ENCODE data around the gene PHAX.
"Not testable (repeated sequence)": the region's sequence is repeated elsewhere in the genome, so short reads cannot be mapped to it uniquely, and the experiment has no call there.

The PHAX gene

DNA sequence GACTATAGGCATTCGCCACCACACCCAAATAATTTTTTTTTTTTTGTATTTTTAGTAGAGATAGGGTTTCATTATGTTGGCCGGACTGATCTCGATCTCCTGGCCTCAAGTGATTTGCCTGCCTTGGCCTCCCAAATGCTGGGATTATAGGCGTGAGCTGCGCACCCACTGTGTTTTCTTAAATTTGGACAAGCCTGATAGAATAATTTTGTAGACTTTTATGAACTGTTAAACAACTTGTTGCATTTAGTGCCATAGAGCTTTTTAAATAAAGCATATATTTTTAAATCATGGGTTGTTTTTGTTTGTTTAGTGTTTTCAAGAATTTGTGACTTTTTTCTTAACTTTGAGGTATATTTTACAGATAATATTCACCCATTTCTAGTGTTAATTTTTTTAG is 4.8 kb downstream of the PHAX start:
- DNase-seq: no peak

DNA sequence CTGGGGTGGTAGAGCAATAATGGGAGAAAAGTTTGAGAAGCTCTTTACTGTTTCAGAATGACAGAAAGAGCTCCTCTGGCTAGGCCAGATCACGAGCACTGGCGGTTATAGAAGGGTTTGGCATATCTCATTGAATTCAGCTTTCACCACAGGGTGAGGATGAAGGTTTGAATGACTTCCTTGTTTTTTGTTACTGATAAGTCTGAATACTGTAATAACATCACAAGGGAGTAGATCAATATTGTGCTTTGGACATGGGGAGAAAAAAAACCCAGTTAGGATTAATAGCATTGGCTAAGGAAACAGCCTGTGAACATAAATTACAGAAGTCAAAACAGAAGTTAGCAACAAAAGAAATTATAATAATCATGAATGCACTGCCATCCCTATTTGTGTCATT is 9.4 kb downstream of the PHAX start:
- DNase-seq: no peak

GRCh38 chr5:126610616-126611015 is 9.9 kb downstream of the PHAX start:
- no peak for DNase-seq

GRCh38 chr5:126613941-126614592 is 13.3 kb downstream of the PHAX start:
- DNase-seq: no peak

DNA sequence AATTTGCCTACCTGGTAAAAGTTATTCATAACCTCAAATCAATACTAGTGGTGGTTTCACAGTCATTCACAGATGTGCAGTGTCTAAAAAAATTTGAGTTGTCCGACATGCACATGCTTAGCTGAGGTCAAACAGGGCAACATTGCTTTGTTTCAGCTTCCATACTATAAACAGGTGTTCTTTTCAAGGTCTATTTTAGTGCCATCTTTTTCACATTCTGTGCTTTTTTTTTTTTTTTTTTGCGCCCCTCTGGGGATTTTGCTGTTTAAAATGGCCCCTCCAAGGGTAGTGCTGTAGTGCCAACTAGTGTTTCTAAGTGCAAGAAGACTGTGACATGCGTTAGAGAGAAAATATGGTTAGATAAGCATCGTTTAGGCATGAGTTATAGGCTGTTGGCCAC is 14.5 kb downstream of the PHAX start:
- DNase-seq: no peak

DNA sequence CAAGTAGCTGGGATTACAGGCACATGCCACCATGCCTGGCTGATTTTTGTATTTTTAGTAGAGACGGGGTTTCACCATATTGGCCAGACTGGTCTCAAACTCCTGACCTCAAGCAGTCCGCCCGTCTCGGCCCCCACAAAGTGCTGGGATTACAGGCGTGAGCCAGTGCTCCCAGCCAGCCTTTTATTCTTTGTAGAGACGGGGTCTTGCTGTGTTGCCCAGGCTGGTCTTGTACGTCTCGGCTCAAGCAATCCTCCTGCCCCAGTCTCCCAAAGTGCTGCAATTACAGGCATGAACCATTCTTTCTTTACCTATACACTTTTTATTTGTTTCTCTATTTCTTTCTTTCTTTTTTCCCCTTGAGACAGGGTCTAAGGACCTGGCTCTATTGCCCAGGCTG is 16.9 kb downstream of the PHAX start:
- DNase-seq: not testable (repeated sequence)

GRCh38 chr5:126619781-126620180 is 19.0 kb downstream of the PHAX start:
- DNase-seq: no peak

- no peak for DNase-seq
These were observed 23.8 kb downstream of the PHAX start for GRCh38 chr5:126624534-126624933.

DNA sequence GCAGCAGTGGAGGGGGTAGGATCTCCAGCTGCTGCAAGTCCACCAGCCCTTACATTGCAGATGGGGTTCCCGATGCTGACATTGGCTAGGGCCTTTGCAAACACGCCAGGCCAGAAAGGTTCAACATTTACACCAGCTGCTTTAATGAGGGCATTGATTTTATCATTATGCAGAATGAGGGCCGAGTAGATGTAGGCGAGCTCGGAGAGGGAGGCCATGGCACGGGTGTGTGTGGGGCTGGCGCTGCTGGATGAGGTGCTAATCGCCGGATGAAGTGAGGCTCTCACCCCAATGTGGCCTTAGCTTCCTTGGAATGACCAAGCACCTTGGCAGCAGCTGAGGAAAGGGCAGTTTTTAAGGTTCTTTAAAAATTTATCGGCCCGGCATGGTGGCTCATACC is 27.4 kb downstream of the PHAX start:
- no peak for DNase-seq

DNA sequence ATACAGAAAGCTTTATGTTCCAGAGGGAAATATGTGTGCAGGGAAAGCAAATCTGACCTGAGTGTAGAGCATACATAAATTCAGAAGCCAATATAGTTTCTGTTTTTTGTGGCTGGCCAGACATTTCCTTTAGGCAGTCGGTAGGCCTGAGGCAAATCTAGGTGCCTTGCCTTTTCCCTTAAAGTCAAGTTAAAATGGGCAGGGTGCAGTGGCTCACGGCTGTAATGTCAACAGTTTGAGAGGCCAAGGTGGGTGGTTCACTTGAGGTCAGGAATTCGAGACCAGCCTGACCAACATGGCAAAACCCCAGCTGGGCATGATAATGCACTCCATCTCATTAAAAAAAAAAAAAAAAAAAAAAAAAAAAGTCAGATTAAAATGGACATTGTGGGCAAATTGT is 31.2 kb downstream of the PHAX start:
- no peak for DNase-seq

DNA sequence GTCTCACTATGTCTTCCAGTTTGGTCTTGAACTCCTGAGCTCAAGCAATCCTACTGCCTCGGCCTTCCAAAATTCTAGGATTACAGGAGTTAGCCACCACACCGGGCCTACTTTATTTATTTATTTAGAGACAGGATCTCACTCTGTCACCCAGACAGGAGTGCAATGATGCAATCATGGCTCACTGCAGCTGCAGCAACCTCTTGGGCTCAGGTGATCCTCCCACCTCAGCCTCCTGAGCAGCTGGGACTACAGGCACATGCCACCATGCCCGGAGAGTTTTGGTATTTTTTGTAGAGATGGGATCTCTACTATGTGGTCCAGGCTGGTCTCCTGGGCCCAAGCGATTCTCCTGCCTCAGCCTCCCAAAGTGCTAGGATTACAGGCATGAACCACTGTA is 32.8 kb downstream of the PHAX start:
- no peak for DNase-seq

GRCh38 chr5:126635585-126635984 is 34.8 kb downstream of the PHAX start:
- no peak for DNase-seq

DNA sequence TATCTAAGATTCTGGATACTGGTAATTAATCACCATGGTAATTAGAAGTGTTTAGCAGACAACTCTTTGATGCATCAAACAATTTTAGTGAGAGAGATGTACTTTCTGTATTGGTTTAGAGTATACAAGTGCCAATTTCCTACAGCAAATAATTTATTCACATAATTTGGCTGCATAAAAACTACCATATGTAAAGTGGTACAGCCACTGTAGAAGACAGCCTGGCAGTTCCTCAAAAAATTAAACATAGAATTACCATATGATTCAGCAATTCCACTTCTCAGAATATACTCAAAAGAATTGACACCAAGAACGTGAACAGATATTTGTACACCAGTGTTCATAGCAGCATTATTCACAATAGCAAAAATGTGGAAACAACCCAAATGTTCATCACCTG is 36.2 kb downstream of the PHAX start:
- DNase-seq: no peak

- DNase-seq: no peak
These were observed 40.1 kb downstream of the PHAX start for GRCh38 chr5:126640866-126641265.

DNA sequence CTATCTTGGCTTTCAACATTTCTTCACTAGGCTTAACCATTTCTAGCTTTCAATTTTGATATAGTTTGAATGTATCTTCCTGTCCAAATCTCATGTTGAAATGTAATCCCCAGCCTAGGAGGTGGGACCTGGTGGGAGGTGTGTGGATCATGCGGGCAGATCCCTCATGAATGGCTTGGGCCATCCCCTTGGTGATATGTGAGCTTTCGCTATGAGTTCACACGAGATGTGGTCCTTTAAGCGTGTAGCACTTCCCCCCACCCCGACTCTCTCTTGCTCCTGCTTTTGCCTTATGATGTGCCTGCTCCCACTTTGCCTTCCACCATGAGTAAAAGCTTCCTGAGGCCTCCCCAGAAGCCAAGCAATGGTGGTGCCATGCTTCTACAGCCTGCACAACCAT is 40.6 kb downstream of the PHAX start:
- no peak for DNase-seq

- no peak for DNase-seq
These were observed 44.4 kb downstream of the PHAX start for GRCh38 chr5:126645132-126645531.

DNA sequence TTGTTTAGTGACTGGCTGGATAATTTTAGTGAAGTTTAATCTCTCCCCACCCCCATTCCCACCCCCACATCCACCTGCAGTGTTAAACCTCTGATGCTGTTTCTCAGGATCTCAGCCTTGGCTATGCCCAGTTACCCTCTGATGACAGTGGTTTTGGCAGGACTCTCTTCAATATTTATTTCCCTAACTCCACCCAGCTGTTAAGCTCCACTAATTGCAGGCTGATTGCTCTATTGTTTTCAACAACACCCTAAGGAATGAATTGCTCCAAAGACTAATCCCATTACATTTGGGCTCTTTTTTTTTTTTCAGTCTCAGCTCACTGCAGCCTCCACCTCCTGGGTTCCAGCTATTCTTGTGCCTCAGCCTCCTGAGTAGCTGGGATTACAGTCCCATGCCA is 46.3 kb downstream of the PHAX start:
- DNase-seq: peak; percentile 85

DNA sequence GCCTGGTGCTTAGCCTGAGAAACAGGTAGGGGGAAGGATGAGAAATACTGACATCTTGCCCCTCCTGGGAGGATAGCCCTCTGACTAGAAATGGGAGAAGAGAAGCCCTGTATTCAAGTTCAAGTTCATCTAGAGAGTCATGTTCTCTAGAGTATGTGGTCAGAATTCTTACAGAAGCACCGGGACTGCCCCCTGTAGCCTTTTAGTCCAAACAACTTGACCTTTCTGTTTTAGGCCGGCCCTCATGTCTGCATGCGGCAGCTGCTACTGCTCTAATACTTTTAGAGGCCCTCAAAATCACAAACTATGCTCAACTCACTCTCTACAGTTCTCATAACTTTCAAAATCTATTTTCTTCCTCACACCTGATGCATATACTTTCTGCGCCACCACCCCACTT is 47.7 kb downstream of the PHAX start:
- DNase-seq: no peak

- DNase-seq: not testable (repeated sequence)
These were observed 48.3 kb downstream of the PHAX start for GRCh38 chr5:126649057-126649456.

GRCh38 chr5:126649709-126650108 is 49.0 kb downstream of the PHAX start:
- DNase-seq: peak; percentile 79

DNA sequence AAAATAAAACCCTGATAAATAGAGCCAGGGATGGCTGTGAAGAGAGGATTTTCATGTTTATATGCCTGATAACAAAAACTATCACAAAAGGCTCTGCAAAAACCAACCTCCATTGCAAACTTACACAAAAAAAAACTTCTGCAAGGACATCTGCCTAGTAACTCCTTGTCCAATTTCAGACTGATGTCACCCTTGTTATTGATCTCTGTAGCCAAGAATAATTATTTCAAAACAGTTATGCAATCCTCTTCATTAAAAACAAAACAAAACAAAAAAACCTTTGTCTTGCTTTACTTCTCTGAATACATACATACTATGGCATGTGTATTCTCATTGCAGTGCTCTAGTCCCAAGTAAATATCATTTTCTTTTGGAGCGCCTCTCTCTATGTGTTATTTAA is 49.7 kb downstream of the PHAX start:
- DNase-seq: no peak

- DNase-seq: no peak
These were observed 50.3 kb downstream of the PHAX start for GRCh38 chr5:126651013-126651577.

DNA sequence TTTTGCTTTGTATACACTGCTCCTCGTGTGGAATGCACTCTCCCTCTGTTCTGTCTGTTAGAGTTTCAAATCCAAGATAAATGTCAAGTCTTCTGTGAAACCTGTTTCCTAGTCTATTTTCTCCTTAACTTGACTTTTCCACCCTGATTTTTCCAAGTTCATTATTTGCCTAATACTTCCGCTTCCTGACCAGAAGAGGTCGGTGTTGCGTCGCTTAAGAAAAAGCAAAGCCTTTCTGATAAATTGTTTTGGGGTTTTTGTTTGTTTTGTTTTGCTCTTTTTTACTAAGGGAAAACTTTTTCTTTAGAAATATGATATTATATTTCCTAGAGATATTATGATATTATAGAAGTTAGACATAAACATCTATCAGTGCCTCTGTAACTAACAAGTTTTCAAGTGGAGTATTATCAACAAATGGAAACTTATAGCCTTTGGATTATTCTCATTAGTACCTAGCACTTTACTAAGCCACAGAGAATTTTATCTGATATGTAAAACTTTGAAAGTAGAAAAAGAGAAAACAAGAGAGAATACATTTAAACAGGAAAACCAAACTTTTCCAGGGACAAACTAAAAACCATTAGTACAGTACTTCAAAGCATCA is 55.8 kb downstream of the PHAX start:
- peak; percentile 47 for DNase-seq

DNA sequence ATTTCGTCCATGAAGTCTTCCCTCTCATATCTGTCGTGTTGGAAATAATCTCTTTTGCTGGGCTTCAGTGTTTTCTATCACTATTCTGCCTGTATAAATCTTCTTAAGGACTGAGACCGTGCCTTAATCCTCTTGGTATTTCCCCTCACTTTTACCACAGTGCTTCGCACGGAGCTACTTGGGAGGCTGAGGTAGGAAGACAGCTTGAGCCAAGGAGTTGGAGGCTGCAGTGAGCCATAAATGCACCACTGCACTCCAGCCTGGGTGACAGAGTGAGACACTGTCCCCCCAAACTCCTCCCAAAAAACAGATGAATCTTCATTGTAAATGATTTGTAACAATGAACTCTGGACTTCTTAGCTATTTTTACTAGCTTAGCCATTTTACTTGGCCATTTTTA is 57.8 kb downstream of the PHAX start:
- DNase-seq: peak; percentile 84
